Stimulated activated CD8-positive, alpha-beta memory T cell treated with anti-CD3 and anti-CD28 coated beads, Interleukin-4, amount 100 ng/mL, for 4 hours (primary cell): ENCODE measurements around the gene HCAR3.
"Not testable (repeated sequence)": the region's sequence is repeated elsewhere in the genome, so short reads cannot be mapped to it uniquely, and the experiment has no call there.

ENCODE experiments used
- DNase-seq, 2 donors: peaks; one replicate each; pipeline ENCODE4 v3.0.0-alpha.2; 2020; ENCODE audit warnings: low read depth in 2 of 2, low spot score in 1 of 2

HCAR3 gene

GRCh38 chr12:122716658-122717057 is at the start of gene HCAR3:
TSS of gene HCAR3 (minus strand) at chr12:122716811. CDS start at chr12:122716737, 74 bp downstream.
- DNase-seq: not testable (repeated sequence)

GRCh38 chr12:122757568-122757967 is 41.0 kb upstream of the HCAR3 start:
- no peak for DNase-seq

- DNase-seq: no peak
These were observed 38.2 kb upstream of the HCAR3 start for GRCh38 chr12:122754790-122755189.

GRCh38 chr12:122753319-122753650 is 36.7 kb upstream of the HCAR3 start:
- DNase-seq: no peak

- peak; percentile 98 for DNase-seq
These were observed 36.1 kb upstream of the HCAR3 start, which contains the start of gene DENR for GRCh38 chr12:122752464-122753318. TSS of gene DENR (plus strand) at chr12:122752824. CDS start at chr12:122753702, 878 bp downstream.

GRCh38 chr12:122750781-122751515 is 34.3 kb upstream of the HCAR3 start:
- DNase-seq: not testable (repeated sequence)

- DNase-seq: no peak
These were observed 33.1 kb upstream of the HCAR3 start for GRCh38 chr12:122749569-122750332.

GRCh38 chr12:122747224-122748135 is 30.9 kb upstream of the HCAR3 start:
- no peak for DNase-seq

- no peak for DNase-seq
These were observed 27.4 kb upstream of the HCAR3 start for GRCh38 chr12:122743895-122744525.

GRCh38 chr12:122740351-122740750 is 23.7 kb upstream of the HCAR3 start:
- no peak for DNase-seq

GRCh38 chr12:122738571-122738970 is 22.0 kb upstream of the HCAR3 start:
- DNase-seq: no peak

GRCh38 chr12:122732611-122733010 is 16.0 kb upstream of the HCAR3 start:
- no peak for DNase-seq

- DNase-seq: no peak
These were observed 15.6 kb upstream of the HCAR3 start for GRCh38 chr12:122732170-122732569.

GRCh38 chr12:122730215-122731014 is 13.8 kb upstream of the HCAR3 start, which contains the start of gene HCAR1:
TSS of gene HCAR1 (minus strand) at chr12:122730844. CDS start at chr12:122730339, 505 bp downstream.
- DNase-seq: no peak

GRCh38 chr12:122729583-122730214 is 13.1 kb upstream of the HCAR3 start:
- no peak for DNase-seq

GRCh38 chr12:122726080-122726558 is 9.5 kb upstream of the HCAR3 start:
- DNase-seq: no peak

GRCh38 chr12:122725452-122726079 is 9.0 kb upstream of the HCAR3 start:
- no peak for DNase-seq
